HCT116 (cell line): Measurements from ENCODE around the gene CD300LD. TPM values are rescaled to one million over a fixed set of nuclear protein-coding genes. Genes with fewer than 3 reads are reported as not detected.

Experiments used
- ATAC-seq: fragments of 200-7000 bp; cut with Tn5 transposase; 2 replicates; pipeline ENCODE4 v1.9.1; 2020; ENCODE audit warnings: mild to moderate bottlenecking, moderate library complexity
- BruUV-seq: library from RNA; stranded (reverse); fragments of 400-500 nt; replicated peaks from 2 replicates; lab custom pipeline; 2021; lab: Mats Ljungman, UMichigan
- CTCF ChIA-PET: fragments of 300-600 bp; sonication (Branson Sonifier 250); formaldehyde crosslinking; loops from one replicate; lab custom pipeline; 2021; ENCODE audit warnings: antibody characterized with exemption; lab: Charles Lee
- POLR2A ChIA-PET: fragments of 300-600, 350-600 bp; sonication (Branson Sonifier 250); formaldehyde crosslinking; loops from one replicate; lab custom pipeline; 2021; ENCODE audit warnings: antibody characterized with exemption; lab: Charles Lee
- RAD21 ChIA-PET, 2 experiments: fragments of 300-600 bp; sonication (Branson Sonifier 250); formaldehyde crosslinking; loops; one replicate each; lab custom pipeline; 2023; ENCODE audit warnings: low total read pairs in 2 of 2; ENCODE audit not compliant: uncharacterized antibody in 2 of 2, unreplicated experiment in 2 of 2, low non-redundant PET in 1 of 2; lab: Charles Lee
- DNase-seq: peaks from one replicate; pipeline ENCODE4 v3.0.0-alpha.2; 2010; ENCODE audit warnings: low read depth, low spot score
- H2AFZ ChIP-seq: fragments of 200-600 bp; shearing (Covaris generic), sonication (generic); 2 replicates; pipeline ENCODE4 v1.6.1; 2017; ENCODE audit warnings: low read depth, mixed run types, mixed read lengths, antibody characterized with exemption, low read length; ENCODE audit not compliant: poor library complexity, severe bottlenecking
- H3K27ac ChIP-seq: 2 replicates; pipeline ENCODE4 v1.5.1; 2012; ENCODE audit warnings: low read depth, low read length
- H3K27me3 ChIP-seq: fragments of 200-600 bp; sonication (generic); 2 replicates; pipeline ENCODE4 v1.6.1; 2016; ENCODE audit warnings: mixed run types, low read length, mixed read lengths; ENCODE audit not compliant: insufficient read depth
- H3K36me3 ChIP-seq, 2 experiments: fragments of 200-500 bp in 1 of 2; fragments of 200-600 bp in 1 of 2; sonication (Bioruptor generic) in 1 of 2; sonication (generic) in 1 of 2; 2 replicates each; pipeline versions ENCODE4 v1.5.1 to v1.6.1; 2014 to 2016; ENCODE audit warnings: low read length in 2 of 2, inconsistent platforms in 1 of 2, mixed read lengths in 1 of 2, mixed run types in 1 of 2; ENCODE audit not compliant: insufficient read depth in 2 of 2, control insufficient read depth in 1 of 2
- H3K4me1 ChIP-seq, 2 experiments: fragments of 200-600 bp in 1 of 2; sonication (generic) in 1 of 2; 2 replicates each; pipeline versions ENCODE4 v1.5.1 to v1.6.1; 2012 to 2017; ENCODE audit warnings: low read length in 2 of 2, inconsistent platforms in 1 of 2, mild to moderate bottlenecking in 1 of 2, mixed read lengths in 1 of 2, mixed run types in 1 of 2, moderate library complexity in 1 of 2; ENCODE audit not compliant: insufficient read depth in 2 of 2, control insufficient read depth in 1 of 2
- H3K4me2 ChIP-seq: fragments of 200-600 bp; sonication (generic); 2 replicates; pipeline ENCODE4 v1.6.1; 2017; ENCODE audit warnings: mixed run types, low read length, mixed read lengths
- H3K4me3 ChIP-seq, 2 experiments: fragments of 200-600 bp in 1 of 2; sonication (generic) in 1 of 2; replicated peaks in 1 of 2; 2 replicates each; pipeline ENCODE4 v1.5.1; 2011 to 2016; ENCODE audit warnings: low read length in 2 of 2, control low read depth in 1 of 2, low read depth in 1 of 2, mild to moderate bottlenecking in 1 of 2, mixed read lengths in 1 of 2, mixed run types in 1 of 2
- H3K79me2 ChIP-seq: fragments of 200-600 bp; sonication (generic); 2 replicates; pipeline ENCODE4 v1.6.1; 2017; ENCODE audit warnings: mild to moderate bottlenecking, mixed run types, low read length, moderate library complexity, mixed read lengths; ENCODE audit not compliant: insufficient read depth
- H3K9ac ChIP-seq: fragments of 200-600 bp; sonication (generic); 2 replicates; pipeline ENCODE4 v1.6.1; 2016; ENCODE audit warnings: low read length, mixed read lengths
- H3K9me2 ChIP-seq: fragments of 200-600 bp; sonication (generic), shearing (Covaris generic); 2 replicates; pipeline ENCODE4 v1.6.1; 2017; ENCODE audit warnings: mixed run types, mild to moderate bottlenecking, moderate library complexity; ENCODE audit not compliant: insufficient read depth
- H3K9me3 ChIP-seq, 2 experiments: fragments of 200-500 bp in 1 of 2; fragments of 200-600 bp in 1 of 2; sonication (Bioruptor generic) in 1 of 2; sonication (generic) in 1 of 2; 2 replicates each; pipeline ENCODE4 v1.6.1; 2014 to 2017; ENCODE audit warnings: low read length in 2 of 2, mixed read lengths in 2 of 2, inconsistent platforms in 1 of 2, low read depth in 1 of 2, mild to moderate bottlenecking in 1 of 2, mixed run types in 1 of 2, moderate library complexity in 1 of 2; ENCODE audit not compliant: control insufficient read depth in 1 of 2, insufficient read depth in 1 of 2
- H4K20me1 ChIP-seq: fragments of 200-600 bp; sonication (generic), shearing (Covaris generic); 2 replicates; pipeline ENCODE4 v1.6.1; 2017; ENCODE audit warnings: mixed run types, mild to moderate bottlenecking, moderate library complexity; ENCODE audit not compliant: insufficient read depth
- ATF3 ChIP-seq: IDR thresholded peaks from 2 replicates; pipeline ENCODE4 v1.6.1; 2012
- CBX3 ChIP-seq: IDR thresholded peaks from 2 replicates; pipeline ENCODE4 v1.6.1; 2012; ENCODE audit warnings: low read depth
- CEBPB ChIP-seq: IDR thresholded peaks from 2 replicates; pipeline ENCODE4 v1.6.1; 2012; ENCODE audit warnings: low read depth
- CTCF ChIP-seq, 3 experiments: fragments of 200-600 bp in 1 of 3; sonication (generic) in 1 of 3; IDR thresholded peaks in 2 of 3; conservative IDR thresholded peaks in 1 of 3; 2 replicates each; pipeline ENCODE4 v1.5.1; 2012 to 2017; ENCODE audit warnings: low read depth in 2 of 3, low read length in 2 of 3, antibody characterized with exemption in 1 of 3, borderline replicate concordance in 1 of 3, control low read depth in 1 of 3, mild to moderate bottlenecking in 1 of 3, mixed read lengths in 1 of 3, mixed run types in 1 of 3, moderate library complexity in 1 of 3; ENCODE audit not compliant: insufficient read depth in 1 of 3
- EGR1 ChIP-seq: IDR thresholded peaks from 2 replicates; pipeline ENCODE4 v1.6.1; 2012; ENCODE audit warnings: low read depth
- ELF1 ChIP-seq: IDR thresholded peaks from 2 replicates; pipeline ENCODE4 v1.6.1; 2012; ENCODE audit warnings: low read depth, borderline replicate concordance
- EZH2 ChIP-seq: fragments of 200-600 bp; sonication (generic); IDR thresholded peaks from 2 replicates; pipeline ENCODE4 v1.6.1; 2017; ENCODE audit warnings: antibody characterized with exemption, mixed run types
- EZH2phosphoT487 ChIP-seq: fragments of 200-600 bp; IDR thresholded peaks from 2 replicates; pipeline ENCODE4 v1.6.1; 2018; ENCODE audit warnings: antibody characterized with exemption, borderline replicate concordance
- FOSL1 ChIP-seq: IDR thresholded peaks from 2 replicates; pipeline ENCODE4 v1.6.1; 2012; ENCODE audit warnings: low read depth
- MAX ChIP-seq: IDR thresholded peaks from 2 replicates; pipeline ENCODE4 v1.6.1; 2012
- POLR2A ChIP-seq: IDR thresholded peaks from 2 replicates; pipeline ENCODE4 v1.7.0; 2011; ENCODE audit warnings: borderline replicate concordance; ENCODE audit not compliant: insufficient read depth, insufficient read length; ENCODE audit errors: extremely low read depth
- RAD21 ChIP-seq: IDR thresholded peaks from 2 replicates; pipeline ENCODE4 v1.6.1; 2012; ENCODE audit warnings: low read depth, mild to moderate bottlenecking
- REST ChIP-seq: IDR thresholded peaks from 2 replicates; pipeline ENCODE4 v1.6.1; 2012; ENCODE audit warnings: low read depth
- SIN3A ChIP-seq: IDR thresholded peaks from 2 replicates; pipeline ENCODE4 v1.6.1; 2012; ENCODE audit warnings: low read depth
- SP1 ChIP-seq: IDR thresholded peaks from 2 replicates; pipeline ENCODE4 v1.6.1; 2012; ENCODE audit warnings: low read depth
- TCF7L2 ChIP-seq: IDR thresholded peaks from 2 replicates; pipeline ENCODE4 v1.7.0; 2011; ENCODE audit warnings: borderline replicate concordance, inconsistent platforms; ENCODE audit not compliant: insufficient read depth, insufficient read length; ENCODE audit errors: extremely low read depth
- YY1 ChIP-seq: IDR thresholded peaks from 2 replicates; pipeline ENCODE4 v1.6.1; 2011; ENCODE audit warnings: low read length, low read depth, moderate library complexity, mild to moderate bottlenecking; ENCODE audit not compliant: insufficient replicate concordance; ENCODE audit errors: extremely low read depth
- ZBTB33 ChIP-seq: IDR thresholded peaks from 2 replicates; pipeline ENCODE4 v1.6.1; 2011; ENCODE audit warnings: mild to moderate bottlenecking, low read length, moderate library complexity; ENCODE audit not compliant: insufficient replicate concordance; ENCODE audit errors: extremely low read depth
- ZFX ChIP-seq: fragments of 450-650 bp; IDR thresholded peaks from 2 replicates; pipeline ENCODE4 v1.6.1; 2017
- ZNF274 ChIP-seq: fragments of 200-500 bp; sonication (Bioruptor generic); IDR thresholded peaks from 2 replicates; pipeline ENCODE4 v1.6.1; 2014; ENCODE audit warnings: mild to moderate bottlenecking, low read depth, low read length, inconsistent platforms
- intact Hi-C: fragments of 100-400 bp; cut with micrococcal nuclease; formaldehyde crosslinking; loops from 2 replicates; pipeline ENCODE4 v1.10.0; 2022
- total RNA-seq: library from RNA; stranded (reverse); gene quantifications from one replicate; pipeline ENCODE4 v1.2.1, GENCODE V29; 2021; ENCODE audit not compliant: unreplicated experiment

The CD300LD gene
- total RNA-seq, 1 experiment from 2014 or later = not detected

- DNase-seq (no peak), ATAC-seq (no peak)
- no TSS peak for BruUV-seq
- H3K4me3 ChIP-seq = no peak overlapping the region
- ChIA-PET RAD21 (no interaction called here), POLR2A (no interaction called here), CTCF (no interaction called here)
- no peak overlapping the region for H3K27ac ChIP-seq
- no peaks in the 10 kb centered on the region for H3K4me1 ChIP-seq
- H3K4me2 ChIP-seq = no peak overlapping the region
- intact Hi-C loops = no loop called here
- H3K79me2 ChIP-seq = no peaks in the 10 kb centered on the region
- no peak overlapping the region for H2AFZ ChIP-seq
- H3K9me2 ChIP-seq = no peaks in the 10 kb centered on the region
- H3K27me3 ChIP-seq = peaks cover 48% of the 10 kb centered on the region
- no peaks in the 10 kb centered on the region for H4K20me1 ChIP-seq
- H3K9ac ChIP-seq = no peak overlapping the region
- no peak for TF ChIP-seq MAX
- TF ChIP-seq ZBTB33 = no peak
- TF ChIP-seq RAD21 = no peak
- no peak for TF ChIP-seq TCF7L2
- no peak for TF ChIP-seq EZH2
- TF ChIP-seq CBX3 = no peak
- TF ChIP-seq EGR1 = no peak
- TF ChIP-seq SP1 = no peak
- no peak for TF ChIP-seq ZNF274
- TF ChIP-seq FOSL1 = no peak
- TF ChIP-seq CEBPB = no peak
- no peak for TF ChIP-seq YY1
- TF ChIP-seq POLR2A = no peak
- no peak for TF ChIP-seq ZFX
- TF ChIP-seq ELF1 = no peak
- TF ChIP-seq REST = no peak
- TF ChIP-seq EZH2phosphoT487 = no peak
- no peak for TF ChIP-seq CTCF (IDR thresholded peaks at IDR 0.05 in 2 of 3, conservative IDR thresholded peaks at IDR 0.05 in 1 of 3; ENCODE audit: borderline replicate concordance in 1 of 3, insufficient read depth in 1 of 3, low read depth in 2 of 3, low read length in 2 of 3)
- no peak for TF ChIP-seq ATF3
- no peak for TF ChIP-seq SIN3A
- H3K9me3 ChIP-seq = no peaks in the 10 kb centered on the region
- no peaks in the 10 kb centered on the region for H3K36me3 ChIP-seq
These were observed 45.8 kb upstream of the CD300LD start for GRCh38 chr17:74637926-74638325.
